ENCODE data around the gene SUFU. TPM values are rescaled to one million over a fixed set of nuclear protein-coding genes. Genes with fewer than 3 reads are reported as not detected.

The SUFU gene
- total and polyA plus RNA-seq, 2 donors (not counting 1 experiment from before 2014, with no cell fraction given) = 4.8 to 13.3 TPM

- no peak overlapping the region for H3K27ac Mint-ChIP-seq
- WGBS (ENCODE audit: insufficient coverage) = 91% methylated on average over 5 of the region's 5 CpGs
- Histone ChIP-seq H3K9ac (ENCODE audit: low read length) (no peak overlapping the region), H3K4me3 (ENCODE audit: control extremely low read depth in 1 of 5, extremely low read depth in 1 of 5, insufficient read depth in 1 of 5, low read depth in 2 of 5, low read length in 4 of 5) (no peak overlapping the region), H3K27ac (ENCODE audit: low read length in 2 of 2) (no peak overlapping the region), H3K27me3 (replicated peaks in 1 of 4; ENCODE audit: control extremely low read depth in 1 of 4, control insufficient read depth in 3 of 4, insufficient read depth in 4 of 4, low read length in 3 of 4) (no peaks in the 10 kb centered on the region), H3K79me2 (ENCODE audit: control insufficient read depth, insufficient read depth, low read length) (no peaks in the 10 kb centered on the region), H4K20me1 (ENCODE audit: control insufficient read depth, insufficient read depth, low read length, poor library complexity, severe bottlenecking) (no peaks in the 10 kb centered on the region), H3K4me1 (ENCODE audit: control insufficient read depth in 2 of 2, insufficient read depth in 2 of 2, low read length in 2 of 2) (peaks cover 0 to 16% of the 10 kb centered on the region in 2 donors), H2AFZ (ENCODE audit: insufficient read depth, low read depth, low read length, poor library complexity, severe bottlenecking) (no peak overlapping the region), H3K9me3 (ENCODE audit: control extremely low read depth in 1 of 3, control insufficient read depth in 2 of 3, insufficient read depth in 1 of 3, low read length in 2 of 3) (no peaks in the 10 kb centered on the region), H3K36me3 (replicated peaks in 1 of 2; ENCODE audit: control extremely low read depth in 1 of 2, control insufficient read depth in 1 of 2, extremely low read depth in 1 of 2, insufficient read depth in 2 of 2, low read length in 1 of 2) (peaks cover 2 to 25% of the 10 kb centered on the region in 2 experiments), H3K4me2 (replicated peaks; ENCODE audit: low read depth, low read length, poor library complexity, severe bottlenecking) (no peak overlapping the region)
- H3K4me3 Mint-ChIP-seq = no peak overlapping the region
- POLR2A ChIA-PET = no interaction called here
- intact Hi-C loops (cut with micrococcal nuclease) = no loop called here
- H3K27me3 Mint-ChIP-seq = no peaks in the 10 kb centered on the region
- no peaks in the 10 kb centered on the region for H3K9me3 Mint-ChIP-seq (ENCODE audit: insufficient read depth)
- no peak for TF ChIP-seq EZH2 (IDR thresholded peaks at IDR 0.05; ENCODE audit: borderline replicate concordance, insufficient read depth, low read depth, low read length, poor library complexity, severe bottlenecking)
- TF ChIP-seq CTCF (IDR thresholded peaks at IDR 0.05) = no peak
- ATAC-seq (ENCODE audit: low read depth) = no peak
- H3K4me1 Mint-ChIP-seq = peaks cover 13% of the 10 kb centered on the region
- DNase-seq = no peak
- CTCF ChIA-PET = no interaction called here
Observed at GRCh38 chr10:102620138-102620590, 116.4 kb downstream of the SUFU start.

GRCh38 chr10:102620591-102621442, 117.0 kb downstream of the SUFU start:
- H3K27ac ChIP-seq (ENCODE audit: low read length in 2 of 2) = no peak overlapping the region
- no peaks in the 10 kb centered on the region for H3K9me3 ChIP-seq (ENCODE audit: control extremely low read depth in 1 of 3, control insufficient read depth in 2 of 3, insufficient read depth in 1 of 3, low read length in 2 of 3)
- Mint-ChIP-seq H3K27ac (no peak overlapping the region), H3K9me3 (ENCODE audit: insufficient read depth) (no peaks in the 10 kb centered on the region), H3K27me3 (no peaks in the 10 kb centered on the region), H3K4me3 (no peak overlapping the region), H3K4me1 (peaks cover 17% of the 10 kb centered on the region)
- ChIA-PET POLR2A (no interaction called here), CTCF (no interaction called here)
- no peaks in the 10 kb centered on the region for H4K20me1 ChIP-seq (ENCODE audit: control insufficient read depth, insufficient read depth, low read length, poor library complexity, severe bottlenecking)
- no peak overlapping the region for H3K9ac ChIP-seq (ENCODE audit: low read length)
- H3K4me2 ChIP-seq (replicated peaks; ENCODE audit: low read depth, low read length, poor library complexity, severe bottlenecking) = no peak overlapping the region
- peaks cover 0 to 14% of the 10 kb centered on the region in 2 donors for H3K4me1 ChIP-seq (ENCODE audit: control insufficient read depth in 2 of 2, insufficient read depth in 2 of 2, low read length in 2 of 2)
- DNase-seq = no peak
- no peaks in the 10 kb centered on the region for H3K79me2 ChIP-seq (ENCODE audit: control insufficient read depth, insufficient read depth, low read length)
- 96% methylated on average over 14 of the region's 15 CpGs for WGBS (ENCODE audit: insufficient coverage)
- H3K27me3 ChIP-seq (replicated peaks in 1 of 4; ENCODE audit: control extremely low read depth in 1 of 4, control insufficient read depth in 3 of 4, insufficient read depth in 4 of 4, low read length in 3 of 4) = no peaks in the 10 kb centered on the region
- TF ChIP-seq EZH2 (IDR thresholded peaks at IDR 0.05; ENCODE audit: borderline replicate concordance, insufficient read depth, low read depth, low read length, poor library complexity, severe bottlenecking) (no peak), CTCF (IDR thresholded peaks at IDR 0.05) (no peak)
- no peak overlapping the region for H2AFZ ChIP-seq (ENCODE audit: insufficient read depth, low read depth, low read length, poor library complexity, severe bottlenecking)
- H3K4me3 ChIP-seq (ENCODE audit: control extremely low read depth in 1 of 5, extremely low read depth in 1 of 5, insufficient read depth in 1 of 5, low read depth in 2 of 5, low read length in 4 of 5) = no peak overlapping the region
- intact Hi-C loops (cut with micrococcal nuclease) = no loop called here
- ATAC-seq (ENCODE audit: low read depth) = no peak
- peaks cover 2 to 25% of the 10 kb centered on the region in 2 experiments for H3K36me3 ChIP-seq (replicated peaks in 1 of 2; ENCODE audit: control extremely low read depth in 1 of 2, control insufficient read depth in 1 of 2, extremely low read depth in 1 of 2, insufficient read depth in 2 of 2, low read length in 1 of 2)

All from B cell (primary cell).